GM19468 (cell line): ENCODE results near the gene CCL28.
A peak's percentile ranks its signal among the peaks of the same experiment; 100 is the strongest.
"Not testable (repeated sequence)": the region's sequence is repeated elsewhere in the genome, so short reads cannot be mapped to it uniquely, and the experiment has no call there.

Source experiments
- ATAC-seq: cut with Tn5 transposase; IDR thresholded peaks from one replicate; pipeline ENCODE4 v1.9.1; 2021; ENCODE audit warnings: mild to moderate bottlenecking, moderate library complexity, moderate number of reproducible peaks; ENCODE audit not compliant: unreplicated experiment; ENCODE audit errors: extremely low read depth

CCL28 gene

DNA sequence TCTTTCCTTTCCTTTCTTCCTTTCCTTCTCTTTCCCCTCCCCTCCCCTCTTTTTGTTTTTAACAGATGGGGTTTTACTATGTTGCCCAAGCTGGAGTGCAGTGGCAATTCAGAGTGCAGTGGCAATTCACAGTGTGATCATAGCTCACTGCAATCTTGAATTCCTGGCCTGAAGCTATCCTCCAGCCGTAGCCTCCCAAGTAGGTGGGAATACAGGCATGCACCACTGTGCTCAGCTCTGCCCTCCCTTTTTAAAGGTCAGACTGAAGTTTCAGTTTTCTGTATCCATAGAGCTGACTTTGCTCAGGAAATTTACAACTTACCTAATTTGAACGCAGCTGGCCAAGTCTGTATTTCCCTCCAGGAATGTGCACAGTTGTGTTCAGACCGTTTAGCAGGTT is 696 bp downstream of the CCL28 start:
- no peak for ATAC-seq

DNA sequence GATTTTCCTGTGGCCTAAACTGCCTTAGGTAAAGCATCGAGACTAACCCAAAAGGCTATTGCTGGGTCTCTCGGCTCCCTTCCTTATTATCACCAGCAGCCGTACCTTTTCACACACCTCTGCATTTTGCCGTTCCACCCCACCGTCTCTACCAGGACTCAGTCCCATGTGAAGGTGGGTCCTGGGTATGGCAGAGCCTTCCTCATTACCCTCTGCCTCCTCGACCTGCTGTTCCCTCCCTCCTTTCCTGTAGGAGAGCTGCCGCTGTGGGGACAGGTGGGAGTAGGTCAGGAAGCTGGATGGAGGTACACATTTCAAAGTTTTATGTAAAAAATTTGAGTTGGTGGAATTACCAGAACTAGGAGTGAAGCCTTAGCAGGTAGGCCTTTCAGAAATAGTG is 1.8 kb downstream of the CCL28 start:
- no peak for ATAC-seq

DNA sequence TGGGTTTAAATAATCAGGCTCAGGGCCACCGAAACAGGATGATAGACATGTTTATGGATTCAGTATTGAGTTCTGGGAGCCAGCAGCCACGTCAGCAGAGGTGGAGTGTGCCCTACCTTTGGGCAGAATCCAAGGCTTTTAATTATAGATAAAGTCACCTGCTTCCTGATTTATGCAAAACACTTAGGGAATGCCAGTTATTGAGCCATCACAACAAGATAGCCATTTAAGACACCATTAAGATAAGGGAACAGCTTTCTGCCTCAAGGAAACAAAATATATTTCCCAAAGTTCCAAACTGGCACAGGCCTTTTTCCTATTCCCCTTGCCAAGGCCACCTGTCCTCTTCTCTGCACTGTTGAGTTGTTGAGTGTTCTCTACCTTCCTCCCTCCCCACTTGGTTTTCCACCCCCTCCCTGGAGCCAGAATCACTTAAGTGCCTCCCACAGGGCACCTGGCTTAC is 2.4 kb downstream of the CCL28 start:
- no peak for ATAC-seq

DNA sequence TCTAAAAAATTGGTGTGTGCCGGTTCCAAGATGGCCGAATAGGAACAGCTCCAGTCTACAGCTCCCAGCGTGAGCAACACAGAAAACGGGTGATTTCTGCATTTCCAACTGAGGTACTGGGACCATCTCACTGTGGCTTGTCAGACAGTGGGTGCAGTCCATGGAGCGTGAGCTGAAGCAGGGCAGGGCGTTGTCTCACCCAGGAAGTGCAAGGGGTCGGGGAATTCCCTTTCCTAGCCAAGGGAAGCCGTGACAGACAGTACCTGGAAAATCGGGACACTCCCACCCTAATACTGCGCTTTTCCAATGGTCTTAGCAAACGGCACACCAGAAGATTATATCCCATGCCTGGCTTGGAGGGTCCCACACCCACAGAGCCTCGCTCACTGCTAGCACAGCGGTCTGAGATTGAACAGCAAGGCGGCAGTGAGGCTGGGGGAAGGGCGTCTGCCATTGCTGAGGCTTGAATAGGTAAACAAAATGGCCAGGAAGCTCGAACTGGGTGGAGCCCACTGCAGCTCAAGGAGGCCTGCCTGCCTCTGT is 9.6 kb downstream of the CCL28 start:
- not testable (repeated sequence) for ATAC-seq

DNA sequence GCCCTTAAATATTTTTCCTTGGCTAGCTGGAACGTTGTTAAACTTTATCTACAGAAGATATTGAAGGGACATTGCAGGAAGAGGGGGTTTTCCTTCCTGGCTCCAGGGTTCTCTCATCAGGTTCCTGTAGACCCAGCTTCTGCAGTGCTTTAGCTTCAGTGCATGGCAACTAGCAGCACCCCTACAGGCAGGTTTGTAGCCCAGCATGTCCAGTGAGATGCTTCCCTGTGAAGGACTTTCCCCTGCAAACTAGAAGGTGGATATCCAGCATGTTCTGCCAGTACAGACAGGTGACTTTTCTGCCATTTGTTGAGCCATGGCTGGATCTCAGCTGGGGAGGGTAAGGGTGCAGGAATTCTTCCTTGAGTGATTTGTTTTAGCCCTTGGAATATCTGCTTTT is 10.4 kb downstream of the CCL28 start:
- no peak for ATAC-seq

DNA sequence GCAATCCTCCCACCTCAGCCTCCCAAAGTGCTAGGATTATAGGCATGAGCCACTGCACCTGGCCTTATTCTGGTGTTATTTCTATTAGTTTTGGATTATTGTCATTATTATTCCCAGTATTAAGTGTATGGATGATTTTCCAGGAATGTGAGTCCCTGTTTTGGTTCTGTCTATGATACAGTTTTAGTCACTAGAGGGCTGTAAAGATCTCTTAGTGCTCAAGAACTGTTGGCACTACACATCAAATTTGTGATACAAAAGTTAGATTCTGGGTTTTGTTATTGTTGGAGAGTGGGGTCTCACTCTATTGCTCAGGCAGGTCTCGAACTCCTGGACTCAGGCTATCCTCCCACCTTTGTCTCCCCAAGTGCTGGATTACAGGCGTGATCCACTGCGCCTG is 12.1 kb downstream of the CCL28 start:
- no peak for ATAC-seq

DNA sequence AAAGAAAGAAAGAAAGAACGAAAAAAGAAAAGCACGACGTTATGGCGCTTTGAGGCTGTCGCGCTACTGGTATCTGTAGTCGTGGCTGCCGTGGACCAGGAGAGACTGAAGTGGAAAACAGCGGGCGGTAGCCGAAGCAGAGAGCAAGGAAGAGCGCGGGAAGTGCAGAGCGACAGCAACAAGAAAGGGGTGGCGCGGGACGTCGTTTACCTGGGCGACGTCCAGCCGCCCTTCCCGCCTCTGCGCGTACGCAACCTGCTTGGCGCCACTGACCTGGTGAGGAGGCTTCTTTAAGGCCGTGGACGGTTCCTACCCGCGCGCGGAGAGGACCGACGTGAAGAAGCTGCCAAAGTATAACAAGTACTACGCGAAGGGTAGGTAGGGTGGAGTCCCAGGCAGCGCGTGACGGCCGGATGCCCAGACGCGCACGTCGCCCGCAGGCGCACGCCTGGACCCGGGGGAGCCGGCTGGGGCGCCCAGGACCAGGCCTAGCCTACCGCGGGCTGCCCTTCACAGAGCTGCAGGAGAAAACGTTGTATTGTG is 15.4 kb downstream of the CCL28 start:
- ATAC-seq: peak; percentile 77

DNA sequence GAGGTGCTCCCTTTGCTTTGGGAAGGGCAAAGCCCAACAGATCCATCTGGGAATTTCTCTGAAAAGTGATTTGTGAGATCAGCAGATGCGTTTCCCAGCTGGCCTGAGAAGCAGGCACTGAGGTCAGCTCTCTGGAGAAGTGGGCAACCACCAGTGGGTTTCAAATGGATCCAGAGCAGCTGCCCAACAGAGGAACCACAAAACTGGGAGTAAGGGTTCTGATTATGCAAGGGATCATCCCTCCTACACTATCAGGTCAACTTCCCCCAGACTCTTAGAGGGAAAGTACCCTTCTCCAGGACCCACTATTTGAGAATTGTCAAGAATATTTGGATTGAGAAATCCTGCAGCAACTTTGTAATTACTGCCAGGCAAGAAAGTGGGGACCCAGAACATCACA is 21.7 kb downstream of the CCL28 start:
- ATAC-seq: no peak

DNA sequence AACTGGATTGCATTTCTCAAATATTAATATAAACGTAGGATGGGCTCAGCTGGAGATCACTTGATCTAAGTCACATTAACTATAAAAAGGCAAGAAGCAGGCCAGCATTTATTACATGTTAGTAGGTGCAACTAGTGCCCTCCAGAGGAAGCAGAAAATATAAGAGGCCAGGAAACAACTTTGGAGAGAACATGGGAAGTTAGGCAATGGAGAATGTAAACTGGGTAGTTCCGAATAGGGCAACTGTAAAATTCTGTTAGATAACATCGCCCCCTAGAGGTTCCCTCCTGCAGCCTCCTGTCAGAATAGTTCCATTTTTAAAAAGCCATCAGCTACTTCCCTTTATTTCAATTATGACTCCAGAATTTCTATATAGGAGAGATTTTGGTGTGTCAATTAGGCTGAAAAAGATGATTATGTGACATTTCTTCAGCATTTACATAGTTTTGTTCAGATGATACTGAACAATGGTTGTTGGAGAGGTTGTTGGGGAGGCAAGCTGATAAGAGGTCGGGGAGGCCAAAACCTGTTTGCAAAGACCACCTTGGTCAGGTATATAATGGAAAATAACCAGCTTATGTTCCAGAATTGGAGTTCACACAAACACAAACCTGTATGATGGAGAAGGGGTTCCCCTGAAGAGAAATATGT is 22.4 kb downstream of the CCL28 start:
- ATAC-seq: no peak

DNA sequence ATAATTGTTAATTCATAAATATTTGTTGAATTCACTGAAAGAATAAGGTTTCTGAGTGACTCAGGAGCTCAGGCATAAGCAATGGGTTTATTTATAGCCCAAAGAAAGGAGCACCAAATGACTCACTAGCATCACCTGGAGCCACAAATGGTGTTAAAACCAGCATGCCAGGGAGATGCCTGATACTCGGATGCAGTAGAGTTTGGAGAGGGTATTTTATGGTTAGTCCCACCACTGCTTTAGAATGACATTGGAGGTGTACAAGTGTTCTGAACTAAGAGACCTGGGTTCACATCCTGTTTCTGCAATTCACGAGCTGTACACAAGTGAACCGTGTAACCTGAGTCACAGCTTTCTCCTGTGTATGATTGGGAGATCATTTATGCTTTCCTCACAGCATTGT is 25.2 kb downstream of the CCL28 start:
- no peak for ATAC-seq

DNA sequence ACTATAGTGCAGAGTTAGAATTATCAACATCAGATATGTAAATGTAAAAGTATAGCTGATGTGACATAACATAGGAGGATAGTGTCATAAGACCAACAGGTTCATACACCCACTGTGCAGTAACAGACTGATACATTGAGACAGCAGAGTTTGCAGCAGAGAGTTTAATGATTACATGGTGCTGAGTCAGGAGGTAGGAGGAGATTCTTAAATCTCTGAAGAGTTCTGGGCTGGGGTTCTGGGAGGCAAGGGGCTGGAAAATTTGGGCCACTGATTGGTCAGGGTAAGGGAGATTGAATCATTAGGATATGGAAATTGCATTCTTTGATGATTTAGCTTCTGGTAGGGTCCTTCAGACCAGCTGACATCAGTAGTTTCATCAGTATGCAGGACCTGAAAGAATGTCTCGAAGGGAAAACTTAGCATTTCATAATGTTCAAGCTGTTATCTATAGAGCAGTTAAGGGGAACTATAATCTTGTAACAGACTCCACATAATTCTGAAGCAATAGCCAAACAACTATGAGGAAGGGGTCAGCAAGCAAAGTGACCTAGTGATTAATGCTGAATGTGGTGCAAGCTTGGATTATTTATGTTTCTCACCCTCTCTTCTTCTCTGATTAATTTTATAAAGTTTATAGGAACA is 35.6 kb downstream of the CCL28 start:
- ATAC-seq: no peak

DNA sequence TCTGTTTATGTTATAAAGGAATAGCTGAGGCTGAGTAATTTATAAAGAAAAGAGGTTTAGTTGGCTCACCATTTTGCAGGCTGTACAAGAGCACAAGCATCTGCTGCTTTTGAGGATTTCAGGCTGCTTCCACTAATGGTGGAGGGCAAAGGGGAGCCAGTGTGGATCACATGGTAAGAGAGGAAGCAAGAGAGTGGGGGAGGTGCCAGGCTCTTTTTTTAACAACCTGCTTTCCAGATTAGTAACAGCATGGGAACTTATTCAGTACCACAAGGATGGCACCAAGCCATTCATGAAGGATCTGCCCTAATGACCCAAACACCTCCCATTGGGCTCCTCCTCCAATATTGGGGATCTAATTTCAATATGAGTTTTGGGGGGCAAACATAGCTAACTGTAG is 40.4 kb downstream of the CCL28 start:
- ATAC-seq: no peak

DNA sequence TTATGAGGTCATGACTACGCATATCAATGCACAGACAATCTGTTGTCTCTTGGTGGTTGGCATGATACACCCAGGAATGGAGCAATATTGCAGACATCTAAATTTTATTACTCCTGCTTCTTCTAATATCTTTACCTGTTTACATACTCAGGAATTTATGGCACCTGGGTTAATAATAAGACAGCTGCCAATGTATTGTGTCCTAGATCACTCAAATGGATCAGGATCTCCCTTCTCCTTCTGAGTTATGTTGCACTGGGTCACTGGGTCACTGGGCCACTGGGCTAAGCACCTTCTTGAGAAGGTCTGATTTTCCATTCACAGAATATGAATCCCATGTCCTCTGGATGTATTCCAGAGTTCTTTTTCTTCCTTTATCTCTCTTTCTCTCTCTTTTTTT is 41.8 kb downstream of the CCL28 start:
- no peak for ATAC-seq

DNA sequence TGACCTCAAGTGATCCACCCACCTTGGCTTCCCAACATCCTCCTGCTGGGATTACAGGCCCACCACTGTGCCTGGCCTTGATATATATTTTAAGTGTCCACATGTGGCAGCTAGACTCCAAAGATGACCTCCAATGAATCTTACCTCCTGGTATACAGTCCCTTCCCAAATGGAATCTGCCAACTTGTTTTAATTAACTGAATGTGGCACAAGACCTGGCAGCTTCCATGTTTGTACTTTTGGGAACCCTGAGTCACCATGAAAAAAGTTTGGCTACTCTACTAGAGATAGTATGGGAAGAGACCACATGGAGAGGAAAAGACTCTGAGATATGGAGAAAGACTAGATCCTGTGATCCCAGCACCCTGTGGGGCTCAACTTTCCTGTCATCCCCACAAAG is 42.5 kb downstream of the CCL28 start:
- no peak for ATAC-seq

DNA sequence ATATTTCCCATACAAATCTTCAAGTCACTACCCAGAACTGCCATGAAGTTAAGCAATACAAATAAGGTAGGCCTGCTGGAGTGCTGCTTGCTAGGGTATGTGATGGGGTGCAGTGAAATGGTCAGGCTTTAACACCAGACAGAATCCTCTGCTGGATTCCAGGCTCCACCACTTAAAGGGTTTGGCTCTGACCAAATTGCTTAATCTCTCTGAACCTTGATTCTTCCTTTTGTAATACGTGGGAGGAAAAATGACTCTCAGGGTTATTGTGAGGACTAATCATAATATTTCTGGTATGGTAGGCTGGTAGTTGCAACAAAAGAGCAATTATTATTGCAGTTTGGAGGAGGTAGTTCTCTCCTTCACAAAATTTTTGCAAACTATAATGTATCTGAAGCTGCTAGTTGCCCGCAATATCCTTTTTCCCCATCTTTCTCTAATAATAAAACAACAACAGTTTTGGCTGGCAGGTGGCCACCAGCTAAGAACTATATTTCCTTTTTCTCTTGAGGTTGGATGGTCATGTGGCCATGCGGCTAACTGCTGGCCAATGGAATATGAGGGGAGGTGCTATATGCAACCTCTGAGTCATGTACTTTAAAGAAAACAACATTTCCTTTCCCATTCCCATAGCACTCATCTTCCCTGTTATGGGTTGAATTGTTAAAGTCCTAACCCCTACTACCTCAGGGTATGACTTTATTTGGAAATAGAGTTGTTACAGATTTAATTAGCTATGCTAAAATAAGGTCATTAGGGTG is 44.1 kb downstream of the CCL28 start:
- ATAC-seq: no peak

DNA sequence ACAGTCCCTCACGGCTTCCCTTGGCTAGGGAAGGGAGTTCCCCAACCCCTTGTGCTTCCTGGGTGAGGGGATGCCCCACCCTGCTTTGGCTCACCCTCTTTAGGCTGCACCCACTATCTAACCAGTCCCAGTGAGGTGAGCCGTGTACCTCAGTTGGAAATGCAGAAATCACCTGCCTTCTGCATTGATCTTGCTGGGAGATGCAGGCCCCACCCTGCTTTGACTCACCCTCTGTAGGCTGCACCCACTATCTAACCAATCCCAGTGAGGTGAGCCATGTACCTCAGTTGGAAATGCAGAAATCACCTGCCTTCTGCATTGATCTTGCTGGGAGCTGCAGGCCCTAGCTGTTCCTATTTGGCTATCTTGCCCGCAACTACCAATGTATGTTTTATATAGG is 44.7 kb downstream of the CCL28 start:
- ATAC-seq: no peak

DNA sequence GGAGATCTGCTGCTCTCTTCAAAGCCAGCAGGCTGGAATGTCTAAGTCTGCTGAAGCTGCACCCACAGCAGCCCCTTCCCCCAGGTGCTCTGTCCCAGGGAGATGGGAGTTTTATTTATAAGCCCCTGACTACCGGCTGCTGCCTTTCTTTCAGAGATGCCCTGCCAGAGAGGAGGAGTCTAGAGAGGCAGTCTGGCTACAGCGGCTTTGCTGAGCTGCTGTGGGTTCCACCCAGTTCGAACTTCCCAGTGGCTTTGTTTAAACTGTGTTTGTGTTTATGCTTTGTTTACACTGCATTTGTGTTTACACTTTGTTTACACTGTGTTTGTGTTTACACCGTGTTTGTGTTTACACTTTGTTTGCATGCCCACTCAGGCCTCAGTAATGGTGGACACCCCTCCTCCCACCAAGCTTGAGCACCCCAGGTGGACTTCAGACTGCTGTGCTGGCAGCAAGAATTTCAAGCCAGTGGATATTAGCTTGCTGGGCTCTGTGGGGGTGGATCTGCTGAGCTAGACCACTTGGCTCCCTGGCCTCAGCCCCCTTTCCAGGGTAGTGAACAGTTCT is 45.4 kb downstream of the CCL28 start:
- not testable (repeated sequence) for ATAC-seq

DNA sequence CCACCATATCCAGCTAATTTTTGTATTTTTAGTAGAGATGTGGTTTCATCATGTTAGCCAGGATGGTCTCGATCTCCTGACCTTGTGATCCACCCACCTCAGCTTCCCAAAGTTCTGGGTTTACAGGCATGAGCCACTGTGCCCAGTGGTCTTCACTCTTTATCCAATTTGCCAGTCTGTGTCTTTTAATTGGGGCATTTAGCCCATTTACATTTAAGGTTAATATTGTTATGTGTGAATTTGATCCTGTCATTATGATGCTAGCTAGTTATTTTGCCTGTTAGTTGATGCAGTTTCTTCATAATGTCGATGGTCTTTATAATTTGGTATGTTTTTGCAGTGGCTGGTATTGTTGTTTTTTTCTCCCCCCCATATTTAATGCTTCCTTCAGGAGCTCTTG is 47.0 kb downstream of the CCL28 start:
- ATAC-seq: not testable (repeated sequence)

DNA sequence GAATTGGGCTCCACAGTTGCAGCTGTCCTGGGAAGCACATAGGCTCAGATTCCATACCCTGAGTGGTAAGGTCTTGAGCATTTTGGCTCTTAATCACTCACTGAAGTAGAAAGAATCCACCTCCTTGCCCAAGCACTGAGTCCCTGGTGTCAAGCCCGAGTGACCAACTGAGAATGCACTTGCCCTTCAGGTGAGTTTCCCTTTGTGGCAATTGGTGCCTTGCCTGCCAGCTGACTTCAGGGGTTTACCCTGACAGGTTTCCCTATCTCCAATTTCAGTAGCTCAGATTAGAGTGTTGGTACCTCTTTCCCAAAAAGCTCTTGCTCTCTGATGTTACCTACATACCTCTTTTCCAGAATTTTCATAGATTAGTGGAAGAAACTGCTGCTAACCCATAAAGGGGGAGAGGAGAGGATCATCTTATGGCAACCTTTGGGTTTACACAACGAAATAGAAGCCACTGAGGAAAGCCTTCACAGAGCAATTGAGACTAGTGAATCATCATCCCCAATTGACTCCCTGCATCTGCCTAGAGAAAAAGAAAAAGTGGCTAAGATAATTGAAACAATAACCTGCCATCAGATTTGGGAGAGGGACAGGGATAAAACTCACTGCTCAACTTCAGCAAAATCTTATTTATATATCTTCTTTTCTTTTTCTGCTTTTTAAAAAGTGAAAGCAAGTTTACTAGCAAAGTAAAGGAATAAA is 48.6 kb downstream of the CCL28 start:
- ATAC-seq: no peak
